Measurements from ENCODE around the gene POLD1. TPM values are rescaled to one million over a fixed set of nuclear protein-coding genes. Genes with fewer than 3 reads are reported as not detected.
A peak's percentile ranks its signal among the peaks of the same experiment; 100 is the strongest.

POLD1 gene
- polyA plus RNA-seq, 3 donors = 9.3 to 22.4 (median 15.6) TPM

- intact Hi-C loops (cut with micrococcal nuclease) = no loop called here
- H3K36me3 Mint-ChIP-seq = peaks cover 39 to 68% of the 10 kb centered on the region in 2 donors
- Histone ChIP-seq H3K4me2 (replicated peaks; ENCODE audit: extremely low read depth, low read length, poor library complexity, severe bottlenecking) (no peak overlapping the region), H4K20me1 (ENCODE audit: insufficient read depth, low read length) (no peaks in the 10 kb centered on the region), H2AFZ (ENCODE audit: insufficient read depth, low read depth, low read length, poor library complexity, severe bottlenecking) (no peak overlapping the region), H3K9ac (ENCODE audit: insufficient read depth, low read length, poor library complexity, severe bottlenecking) (no peak overlapping the region), H3K9me3 (replicated peaks in 1 of 2; ENCODE audit: control insufficient read depth in 1 of 2, insufficient read depth in 1 of 2, low read length in 2 of 2) (no peaks in the 10 kb centered on the region), H3K79me2 (ENCODE audit: insufficient read depth, low read length) (peaks cover 6% of the 10 kb centered on the region), H3K4me1 (ENCODE audit: control insufficient read depth in 1 of 2, insufficient read depth in 2 of 2, low read length in 2 of 2) (no peaks in the 10 kb centered on the region), H3K27ac (ENCODE audit: low read depth in 1 of 2, low read length in 2 of 2) (no peak overlapping the region), H3K36me3 (replicated peaks in 1 of 2; ENCODE audit: control insufficient read depth in 1 of 2, insufficient read depth in 2 of 2, low read length in 2 of 2) (peaks cover 35 to 51% of the 10 kb centered on the region in 2 donors), H3K4me3 (replicated peaks in 1 of 3; ENCODE audit: low read depth in 2 of 3, low read length in 3 of 3) (no peak overlapping the region), H3K27me3 (ENCODE audit: control insufficient read depth in 2 of 2, insufficient read depth in 2 of 2, low read length in 2 of 2) (no peaks in the 10 kb centered on the region)
- H3K4me1 Mint-ChIP-seq = no peaks in the 10 kb centered on the region
- WGBS (ENCODE audit: insufficient coverage) = 97% methylated on average over 34 of the region's 41 CpGs
- H3K4me3 Mint-ChIP-seq = no peak overlapping the region
- H3K9me3 Mint-ChIP-seq = peaks cover 0 to 2% (median 0%) of the 10 kb centered on the region in 7 donors
- H3K27me3 Mint-ChIP-seq (ENCODE audit: low read depth in 3 of 3) = peaks cover 0 to 5% (median 1%) of the 10 kb centered on the region in 3 donors
- no peak overlapping the region for H3K27ac Mint-ChIP-seq
- no peak for TF ChIP-seq CTCF (IDR thresholded peaks at IDR 0.05)
- no peak for DNase-seq
These were observed 18.6 kb downstream of the POLD1 start for GRCh38 chr19:50402544-50403301.

- Mint-ChIP-seq H3K36me3 (peaks cover 46 to 79% of the 10 kb centered on the region in 2 donors), H3K4me1 (no peaks in the 10 kb centered on the region), H3K9me3 (peaks cover 0 to 2% (median 0%) of the 10 kb centered on the region in 7 donors), H3K27ac (peak overlapping the region in 2 of 7 donors; percentile 19 to 46), H3K4me3 (no peak overlapping the region), H3K27me3 (ENCODE audit: low read depth in 3 of 3) (peaks cover 0 to 3% (median 1%) of the 10 kb centered on the region in 3 donors)
- H3K36me3 ChIP-seq (replicated peaks in 1 of 2; ENCODE audit: control insufficient read depth in 1 of 2, insufficient read depth in 2 of 2, low read length in 2 of 2) = peaks cover 48 to 66% of the 10 kb centered on the region in 2 donors
- H3K4me2 ChIP-seq (replicated peaks; ENCODE audit: extremely low read depth, low read length, poor library complexity, severe bottlenecking) = no peak overlapping the region
- no peaks in the 10 kb centered on the region for H3K27me3 ChIP-seq (ENCODE audit: control insufficient read depth in 2 of 2, insufficient read depth in 2 of 2, low read length in 2 of 2)
- H3K4me1 ChIP-seq (ENCODE audit: control insufficient read depth in 1 of 2, insufficient read depth in 2 of 2, low read length in 2 of 2) = no peaks in the 10 kb centered on the region
- intact Hi-C loops (cut with micrococcal nuclease) = no loop called here
- peaks cover 6% of the 10 kb centered on the region for H3K79me2 ChIP-seq (ENCODE audit: insufficient read depth, low read length)
- TF ChIP-seq CTCF (IDR thresholded peaks at IDR 0.05) = no peak
- no peaks in the 10 kb centered on the region for H4K20me1 ChIP-seq (ENCODE audit: insufficient read depth, low read length)
- no peak overlapping the region for H2AFZ ChIP-seq (ENCODE audit: insufficient read depth, low read depth, low read length, poor library complexity, severe bottlenecking)
- H3K9me3 ChIP-seq (replicated peaks in 1 of 2; ENCODE audit: control insufficient read depth in 1 of 2, insufficient read depth in 1 of 2, low read length in 2 of 2) = no peaks in the 10 kb centered on the region
- H3K27ac ChIP-seq (ENCODE audit: low read depth in 1 of 2, low read length in 2 of 2) = no peak overlapping the region
- H3K9ac ChIP-seq (ENCODE audit: insufficient read depth, low read length, poor library complexity, severe bottlenecking) = no peak overlapping the region
- WGBS (ENCODE audit: insufficient coverage) = 89% methylated on average over 11 of the region's 22 CpGs
- H3K4me3 ChIP-seq (replicated peaks in 1 of 3; ENCODE audit: low read depth in 2 of 3, low read length in 3 of 3) = no peak overlapping the region
- no peak for DNase-seq
These were observed 22.1 kb downstream of the POLD1 start for GRCh38 chr19:50406156-50406820.

Data from CD14-positive monocyte (primary cell).